ENCODE results near the gene CRISPLD2.
A peak's percentile ranks its signal among the peaks of the same experiment; 100 is the strongest.

Gene CRISPLD2

DNA sequence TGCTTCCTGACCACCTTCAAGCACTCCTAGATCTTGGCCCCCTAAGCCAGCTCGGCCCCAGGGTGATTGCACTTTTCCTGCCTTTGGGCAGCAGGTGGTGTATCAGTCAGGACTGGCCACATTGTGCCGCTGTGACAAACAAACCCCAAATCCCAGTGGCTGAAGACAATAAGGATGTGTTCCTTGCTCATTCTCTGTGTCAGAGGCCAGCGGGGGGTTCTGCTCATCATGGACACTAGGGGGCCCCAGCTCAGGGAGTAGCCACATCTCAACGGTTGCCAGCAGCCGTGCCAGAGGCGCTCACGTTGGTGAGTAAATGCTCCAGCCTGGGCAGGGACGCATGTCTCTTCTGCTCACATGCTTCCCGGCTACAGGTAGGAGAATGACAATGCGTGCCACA, 131.1 kb downstream of the CRISPLD2 start:
- ChIA-PET CTCF (interaction anchor here (0.8 to 7.2 kb wide), 11 partner anchors 8 to 213 kb away, joined by 3 to 108 read pairs (median 7); no protein-coding TSS in a partner anchor), POLR2A (no interaction called here)
- no peak for DNase-seq (ENCODE audit: extremely low spot score)
- TF ChIP-seq, protein P1, sequence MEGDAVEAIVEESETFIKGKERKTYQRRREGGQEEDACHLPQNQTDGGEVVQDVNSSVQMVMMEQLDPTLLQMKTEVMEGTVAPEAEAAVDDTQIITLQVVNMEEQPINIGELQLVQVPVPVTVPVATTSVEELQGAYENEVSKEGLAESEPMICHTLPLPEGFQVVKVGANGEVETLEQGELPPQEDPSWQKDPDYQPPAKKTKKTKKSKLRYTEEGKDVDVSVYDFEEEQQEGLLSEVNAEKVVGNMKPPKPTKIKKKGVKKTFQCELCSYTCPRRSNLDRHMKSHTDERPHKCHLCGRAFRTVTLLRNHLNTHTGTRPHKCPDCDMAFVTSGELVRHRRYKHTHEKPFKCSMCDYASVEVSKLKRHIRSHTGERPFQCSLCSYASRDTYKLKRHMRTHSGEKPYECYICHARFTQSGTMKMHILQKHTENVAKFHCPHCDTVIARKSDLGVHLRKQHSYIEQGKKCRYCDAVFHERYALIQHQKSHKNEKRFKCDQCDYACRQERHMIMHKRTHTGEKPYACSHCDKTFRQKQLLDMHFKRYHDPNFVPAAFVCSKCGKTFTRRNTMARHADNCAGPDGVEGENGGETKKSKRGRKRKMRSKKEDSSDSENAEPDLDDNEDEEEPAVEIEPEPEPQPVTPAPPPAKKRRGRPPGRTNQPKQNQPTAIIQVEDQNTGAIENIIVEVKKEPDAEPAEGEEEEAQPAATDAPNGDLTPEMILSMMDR (IDR thresholded peaks at IDR 0.05; ENCODE audit: control extremely low read depth, extremely low read depth, low read depth, missing control alignments), result peak; percentile 33

DNA sequence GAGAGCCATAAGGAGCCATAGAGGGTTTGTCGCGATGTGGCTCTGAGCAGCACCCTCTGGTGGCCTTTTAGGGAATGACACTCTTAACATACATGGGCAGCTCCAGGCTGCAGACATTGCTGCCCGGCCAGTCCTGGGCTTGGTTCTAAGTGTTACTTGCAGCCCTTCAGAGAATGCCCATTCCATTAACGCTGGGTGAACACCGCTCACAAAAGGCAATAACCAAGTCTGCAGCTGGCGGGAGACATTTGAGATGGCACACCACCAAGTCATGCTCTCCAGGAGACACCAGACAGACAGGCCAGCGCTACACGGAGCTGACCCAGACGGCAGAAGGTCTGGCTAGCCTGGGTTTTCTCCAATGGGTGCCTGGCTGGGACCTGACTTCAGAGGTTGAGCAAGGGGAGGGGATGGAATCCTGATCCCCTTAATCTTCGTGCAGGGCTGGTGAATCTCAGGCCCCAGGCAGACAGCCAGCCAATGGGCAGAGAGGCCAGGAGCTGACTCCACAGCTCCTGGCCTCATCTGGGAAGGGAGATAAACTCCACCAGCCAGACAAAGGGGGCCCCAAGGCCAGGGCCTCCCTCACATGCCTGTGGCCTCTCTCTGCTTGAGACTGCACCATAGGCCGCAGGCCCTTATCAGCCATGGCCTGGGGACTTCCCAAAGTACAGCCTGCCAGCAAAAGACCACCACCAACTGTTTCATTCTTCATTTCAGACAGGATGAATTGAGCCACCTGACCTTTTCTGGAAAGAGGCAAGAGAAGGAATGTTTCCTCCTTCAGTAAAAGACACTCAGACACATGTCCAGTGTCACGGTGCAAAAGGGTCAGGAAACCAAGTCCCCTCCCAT, 132.8 kb downstream of the CRISPLD2 start:
- TF ChIP-seq, protein P1 (IDR thresholded peaks at IDR 0.05; ENCODE audit: control extremely low read depth, extremely low read depth, low read depth, missing control alignments), result peak; percentile 88
- ChIA-PET CTCF (interaction anchor here (0.7 to 7.2 kb wide), 43 partner anchors 10 to 857 kb away, joined by 3 to 108 read pairs (median 4); no protein-coding TSS in a partner anchor), POLR2A (no interaction called here)
- DNase-seq (ENCODE audit: extremely low spot score), result peak; percentile 85

DNA sequence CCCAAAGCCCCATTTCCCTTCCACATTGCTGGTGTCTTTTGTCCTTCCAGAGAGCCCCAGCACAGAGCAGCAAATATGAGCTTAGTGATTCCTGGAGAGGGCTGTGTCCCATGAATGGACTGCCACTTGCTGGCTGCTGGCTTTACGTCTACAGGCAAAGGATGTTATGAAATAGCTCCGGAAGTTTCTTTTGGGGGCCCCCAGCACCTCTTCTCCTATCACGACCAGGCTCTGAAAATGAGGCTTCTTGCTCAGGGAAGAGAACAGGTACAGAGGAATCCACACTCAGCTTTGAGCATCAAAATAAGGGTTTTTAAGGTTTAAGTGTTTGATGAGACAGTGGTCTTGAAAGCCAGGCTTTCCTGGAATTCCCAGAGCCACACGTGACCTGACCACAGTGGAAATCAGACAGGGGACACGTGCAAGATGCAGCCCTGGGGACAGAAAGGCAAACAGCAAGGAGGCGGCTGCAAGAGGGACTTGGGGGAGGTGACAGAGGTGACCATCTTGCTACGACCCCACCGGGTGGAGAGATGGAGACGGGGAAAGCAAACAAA, 133.5 kb downstream of the CRISPLD2 start:
- ChIA-PET CTCF (interaction anchor here (0.7 to 7.2 kb wide), 27 partner anchors 9 to 858 kb away, joined by 3 to 108 read pairs (median 6); no protein-coding TSS in a partner anchor), POLR2A (no interaction called here)
- DNase-seq (ENCODE audit: extremely low spot score), result no peak
- TF ChIP-seq, protein P1 (IDR thresholded peaks at IDR 0.05; ENCODE audit: control extremely low read depth, extremely low read depth, low read depth, missing control alignments), result no peak

DNA sequence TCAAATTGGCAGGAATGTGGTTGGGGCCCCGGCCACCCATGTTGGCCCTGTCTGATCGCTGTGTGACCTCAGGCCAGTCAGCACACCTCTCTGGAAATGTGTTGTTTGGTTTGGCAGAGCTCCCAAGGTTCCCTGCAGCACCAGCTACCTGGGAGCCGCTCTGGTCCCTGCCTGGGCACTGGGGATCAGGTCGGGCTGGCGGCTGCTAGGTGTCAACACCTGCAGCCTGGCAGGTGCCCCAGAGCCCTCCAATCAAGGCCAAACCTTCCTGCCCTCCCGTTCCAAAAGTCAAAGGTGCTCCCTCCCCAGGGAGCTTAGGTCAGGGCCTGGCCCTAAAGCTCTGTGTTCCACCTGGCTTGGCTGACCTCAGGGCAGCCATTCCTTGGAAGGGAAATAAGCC, 135.6 kb downstream of the CRISPLD2 start:
- TF ChIP-seq, protein P1 (IDR thresholded peaks at IDR 0.05; ENCODE audit: control extremely low read depth, extremely low read depth, low read depth, missing control alignments), result no peak
- ChIA-PET POLR2A (no interaction called here), CTCF (interaction anchor here (1.0 to 7.2 kb wide), 7 partner anchors 10 to 217 kb away, joined by 3 to 108 read pairs (median 21); no protein-coding TSS in a partner anchor)
- DNase-seq (ENCODE audit: extremely low spot score), result no peak

DNA sequence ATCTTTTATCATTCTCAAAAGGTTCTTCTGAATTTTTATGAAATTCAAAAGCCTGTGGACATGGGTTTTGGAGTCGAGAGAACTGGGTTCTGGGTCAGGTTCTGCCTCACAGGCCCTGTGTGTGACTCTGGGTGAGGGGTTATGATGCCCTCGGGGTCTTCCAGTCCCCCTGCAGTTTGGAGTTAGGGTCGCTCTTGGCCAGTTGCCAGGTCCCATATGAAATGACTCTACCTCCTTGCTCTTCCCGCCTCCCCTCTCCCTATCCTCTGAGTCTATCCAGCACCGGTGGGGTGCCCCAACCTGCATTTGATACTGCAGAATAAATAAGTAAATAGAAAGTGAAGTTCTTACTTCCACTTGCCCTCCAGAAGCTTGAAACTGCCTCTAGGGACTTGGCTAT, 137.4 kb downstream of the CRISPLD2 start:
- CTCF ChIA-PET, result interaction anchor here (1.5 to 5.7 kb wide), 2 partner anchors 13 to 62 kb away, joined by 3 to 65 read pairs; no protein-coding TSS in a partner anchor
- POLR2A ChIA-PET, result no interaction called here
- DNase-seq (ENCODE audit: extremely low spot score), result no peak
- TF ChIP-seq, protein P1 (IDR thresholded peaks at IDR 0.05; ENCODE audit: control extremely low read depth, extremely low read depth, low read depth, missing control alignments), result no peak

DNA sequence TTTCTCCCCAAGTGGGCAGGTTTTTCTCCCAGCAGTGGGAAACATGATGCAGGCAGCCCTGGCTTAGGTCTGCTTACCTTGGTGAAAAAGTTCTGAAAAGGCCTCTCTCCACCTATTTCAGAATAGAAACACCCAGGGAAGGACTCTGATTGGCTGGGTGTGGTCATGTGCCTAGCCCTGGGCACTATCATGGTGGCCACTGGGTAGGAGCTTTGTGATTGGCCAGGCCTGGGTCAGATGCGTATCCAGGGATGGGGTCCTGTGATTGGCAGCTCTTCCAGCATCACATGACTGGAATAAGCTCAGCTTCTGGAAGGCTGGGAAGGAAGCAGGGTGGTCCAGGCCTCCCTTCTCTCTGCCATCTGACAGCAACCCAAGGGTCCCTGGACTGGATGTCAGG, 138.0 kb downstream of the CRISPLD2 start:
- CTCF ChIA-PET, result interaction anchor here (1.5 kb wide), 1 partner anchor 62 kb away, joined by 3 read pairs; no protein-coding TSS in a partner anchor
- DNase-seq (ENCODE audit: extremely low spot score), result no peak
- POLR2A ChIA-PET, result no interaction called here
- TF ChIP-seq, protein P1 (IDR thresholded peaks at IDR 0.05; ENCODE audit: control extremely low read depth, extremely low read depth, low read depth, missing control alignments), result no peak

All from GM10248 (cell line).